Prostate gland (tissue), 2 donors: ENCODE data around the gene PSKH1.

Experiments used
- CTCF ChIP-seq, 4 experiments: fragments of 200-600 bp in 2 of 4; fragments of 450-650 bp in 2 of 4; sonication (generic) in 2 of 4; IDR thresholded peaks; 1 replicate in 3 of 4; 2 replicates in 1 of 4; pipeline ENCODE4 v1.5.1; 2016 to 2019; ENCODE audit warnings: antibody characterized with exemption in 4 of 4, mild to moderate bottlenecking in 2 of 4, moderate library complexity in 2 of 4
- POLR2A ChIP-seq: fragments of 450-650 bp; IDR thresholded peaks from one replicate; pipeline ENCODE4 v1.6.1; 2016; ENCODE audit warnings: antibody characterized with exemption, mild to moderate bottlenecking

GRCh38 chr16:67928561-67929364 lies 35.7 kb downstream of the PSKH1 start:
- TF ChIP-seq POLR2A = no peak
- TF ChIP-seq CTCF (IDR thresholded peaks at IDR 0.05) = peak; percentile 60 to 94 (median 83)
